Prostate gland (tissue), 2 donors: ENCODE results near the gene CSNK1D.

ENCODE experiments used
- CTCF ChIP-seq, 4 experiments: fragments of 200-600 bp in 2 of 4; fragments of 450-650 bp in 2 of 4; sonication (generic) in 2 of 4; IDR thresholded peaks; 1 replicate in 3 of 4; 2 replicates in 1 of 4; pipeline ENCODE4 v1.5.1; 2016 to 2019; ENCODE audit warnings: antibody characterized with exemption in 4 of 4, mild to moderate bottlenecking in 2 of 4, moderate library complexity in 2 of 4
- POLR2A ChIP-seq: fragments of 450-650 bp; IDR thresholded peaks from one replicate; pipeline ENCODE4 v1.6.1; 2016; ENCODE audit warnings: antibody characterized with exemption, mild to moderate bottlenecking

GRCh38 chr17:82267575-82268379 lies 5.7 kb downstream of the CSNK1D start:
- TF ChIP-seq CTCF (IDR thresholded peaks at IDR 0.05) (no peak), POLR2A (no peak)
